ENCODE results near the gene C16orf82. TPM values are rescaled to one million over a fixed set of nuclear protein-coding genes. Genes with fewer than 3 reads are reported as not detected.

Gene C16orf82
- total and polyA plus RNA-seq, 2 of the 8 experiments (the other 6 are each of a cell fraction or from before 2014, with no cell fraction given) = not detected

GRCh38 chr16:27020031-27020430 is 46.7 kb upstream of the C16orf82 start:
- Histone ChIP-seq H4K5ac (ENCODE audit: insufficient read length, low read depth, low read length) (no peak overlapping the region), H2BK12ac (ENCODE audit: low read depth, low read length) (no peak overlapping the region), H2BK5ac (ENCODE audit: low read depth, low read length) (no peak overlapping the region), H3K14ac (ENCODE audit: insufficient read length) (no peak overlapping the region), H2AK5ac (ENCODE audit: low read depth, low read length) (no peak overlapping the region), H3K4me1 (replicated peaks in 1 of 4; ENCODE audit: control insufficient read depth in 3 of 4, insufficient read depth in 4 of 4, low read length in 3 of 4) (no peaks in the 10 kb centered on the region), H4K20me1 (replicated peaks in 1 of 2; ENCODE audit: control insufficient read depth in 1 of 2, insufficient read depth in 2 of 2, low read length in 2 of 2) (no peaks in the 10 kb centered on the region), H3K56ac (replicated peaks; ENCODE audit: insufficient read length, low read depth, low read length) (no peak overlapping the region), H2BK120ac (replicated peaks; ENCODE audit: low read depth, low read length) (no peak overlapping the region), H3K4ac (replicated peaks; ENCODE audit: insufficient read length, low read depth, low read length) (no peak overlapping the region), H3K79me2 (ENCODE audit: control insufficient read depth in 1 of 2, insufficient read depth in 2 of 2, low read length in 2 of 2) (no peaks in the 10 kb centered on the region), H4K91ac (replicated peaks; ENCODE audit: insufficient read length, low read length) (no peak overlapping the region), H3K27me3 (replicated peaks in 1 of 4; ENCODE audit: control insufficient read depth in 3 of 4, extremely low read depth in 1 of 4, insufficient read depth in 3 of 4, low read length in 3 of 4) (no peaks in the 10 kb centered on the region), H3K27ac (ENCODE audit: low read depth, low read length) (no peak overlapping the region; the same call in 1 of the 2 replicates), H3K18ac (ENCODE audit: extremely low read depth, low read length) (no peak overlapping the region), H2AFZ (ENCODE audit: low read length) (no peak overlapping the region), H3K4me2 (ENCODE audit: insufficient read depth in 1 of 2, low read depth in 2 of 2, low read length in 2 of 2) (no peak overlapping the region), H3K23me2 (ENCODE audit: low read depth, low read length) (no peaks in the 10 kb centered on the region), H3K79me1 (ENCODE audit: low read depth, low read length) (no peaks in the 10 kb centered on the region), H2BK15ac (ENCODE audit: low read length) (no peak overlapping the region), H3K4me3 (ENCODE audit: extremely low read depth in 1 of 4, insufficient read depth in 2 of 4, low read depth in 3 of 4, low read length in 4 of 4) (no peak overlapping the region), H3K9ac (replicated peaks in 1 of 4; ENCODE audit: extremely low read depth in 1 of 4, low read depth in 3 of 4, low read length in 3 of 4) (no peak overlapping the region), H2BK20ac (ENCODE audit: low read length) (no peak overlapping the region), H4K8ac (ENCODE audit: extremely low read depth, insufficient read depth, low read length) (no peak overlapping the region), H3K9me3 (ENCODE audit: insufficient read depth in 2 of 2, low read depth in 1 of 2, low read length in 1 of 2) (peaks cover 2 to 7% of the 10 kb centered on the region in 2 experiments; a peak in 1 of 4 replicates), H3K36me3 (ENCODE audit: control insufficient read depth in 2 of 4, insufficient read depth in 4 of 4, low read length in 3 of 4) (no peaks in the 10 kb centered on the region), H3K23ac (ENCODE audit: insufficient read length) (no peak overlapping the region)
- POLR2A ChIA-PET (ENCODE audit: partially characterized antibody) = no interaction called here
- no peak for DNase-seq (ENCODE audit: low read depth in 1 of 2, low spot score in 2 of 2)
- FAIRE-seq = no peak
- CTCF ChIA-PET (ENCODE audit: partially characterized antibody) = no interaction called here
- 68% methylated on average over 2 of the region's 2 CpGs; no CpG with 5 or more reads in 1 of the 2 experiments for WGBS, 2 experiments (ENCODE audit: extremely low coverage in 1 of 2, insufficient coverage in 1 of 2, insufficient read length in 1 of 2, insufficient replicate concordance in 2 of 2, low coverage in 1 of 2, low lambda C conversion rate in 2 of 2, missing lambda C conversion rate in 1 of 2)
- TF ChIP-seq SP2 (IDR thresholded peaks at IDR 0.05; ENCODE audit: low read length) = no peak
- no peak for TF ChIP-seq SRF (IDR thresholded peaks at IDR 0.05; ENCODE audit: low read depth, low read length)
- no peak for TF ChIP-seq BRCA1 (IDR thresholded peaks at IDR 0.05; ENCODE audit: low read depth, low read length)
- no peak for TF ChIP-seq BACH1 (IDR thresholded peaks at IDR 0.05; ENCODE audit: low read length)
- no peak for TF ChIP-seq USF2 (IDR thresholded peaks at IDR 0.05; ENCODE audit: low read length)
- TF ChIP-seq SP4 (IDR thresholded peaks at IDR 0.05; ENCODE audit: low read length) = no peak
- no peak for TF ChIP-seq TCF12 (IDR thresholded peaks at IDR 0.05; ENCODE audit: low read depth, low read length)
- TF ChIP-seq RNF2 (IDR thresholded peaks at IDR 0.05; ENCODE audit: borderline replicate concordance, low read depth, low read length, missing control alignments, poor library complexity, severe bottlenecking) = no peak
- TF ChIP-seq SUZ12 (IDR thresholded peaks at IDR 0.05; ENCODE audit: low read length) = no peak
- TF ChIP-seq CTBP2 (IDR thresholded peaks at IDR 0.05; ENCODE audit: borderline replicate concordance, insufficient read depth, insufficient read length, low read length) = no peak
- no peak for TF ChIP-seq KDM1A (IDR thresholded peaks at IDR 0.05; ENCODE audit: borderline replicate concordance, low read length)
- no peak for TF ChIP-seq JUND (IDR thresholded peaks at IDR 0.05; ENCODE audit: low read length)
- no peak for TF ChIP-seq TBP (IDR thresholded peaks at IDR 0.05; ENCODE audit: low read depth, low read length)
- TF ChIP-seq CEBPB (IDR thresholded peaks at IDR 0.05; ENCODE audit: low read depth, low read length) = no peak
- TF ChIP-seq TAF7 (optimal IDR thresholded peaks at IDR 0.05; ENCODE audit: borderline replicate concordance, low read depth, low read length) = no peak
